ENCODE results near the gene TGM1.
A peak's percentile ranks its signal among the peaks of the same experiment; 100 is the strongest.

Gene TGM1

DNA sequence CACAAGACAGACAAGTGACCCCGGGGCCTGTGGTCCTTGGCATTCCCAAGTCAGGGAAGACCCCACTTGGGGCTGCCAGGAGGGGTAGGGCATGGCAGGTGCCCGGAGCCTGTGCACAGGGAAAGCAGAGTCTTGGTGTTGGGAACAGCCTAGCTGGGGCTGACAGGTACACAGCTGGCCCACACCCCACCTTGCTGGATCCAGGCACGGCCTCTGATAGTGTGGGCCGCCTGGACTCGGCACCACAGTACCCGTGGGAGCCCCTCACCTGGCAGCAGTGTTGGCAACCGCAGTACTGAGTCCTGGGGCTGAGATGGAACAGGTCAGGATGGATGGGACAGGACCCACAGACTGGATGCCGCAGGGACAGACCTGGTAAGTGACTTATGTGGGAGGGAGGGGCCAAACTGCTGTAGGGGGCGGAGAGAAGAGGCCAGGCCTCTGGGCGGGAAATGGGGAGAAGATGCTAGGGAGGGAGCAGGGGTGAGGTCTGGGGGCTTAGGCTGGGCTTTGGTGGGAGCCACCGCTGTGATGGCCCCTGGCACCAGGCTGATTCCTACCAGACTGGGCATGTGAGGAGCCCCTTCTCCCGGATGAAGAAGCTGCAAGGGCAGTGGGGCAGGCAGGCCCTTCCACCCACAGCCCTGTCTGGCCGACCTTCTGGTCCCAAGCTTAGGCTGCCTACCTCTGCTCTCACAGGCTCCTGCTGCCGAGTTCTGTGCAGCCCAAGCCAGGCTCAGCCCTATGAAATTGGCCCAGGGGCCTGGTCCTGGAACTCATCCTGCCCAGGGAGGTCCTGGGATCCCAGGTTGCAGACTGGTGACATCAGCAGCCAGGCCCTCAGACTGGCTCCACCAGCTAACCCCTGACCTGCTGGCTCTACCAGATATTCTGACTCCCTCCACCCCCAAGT is at the start of gene TGM1:
Gene TGM1 (minus strand): TSS at position 357 of the 913 bp plus-strand sequence. CDS start 825 bp downstream, outside the sequence.
- no peak for TF ChIP-seq CTCF (conservative IDR thresholded peaks at IDR 0.05; ENCODE audit: control insufficient read depth, insufficient read depth, low read depth, low read length)
- H3K4me3 ChIP-seq (ENCODE audit: control insufficient read depth, low read depth, low read length): no peak within 1 kb of the TSS
- no peak for DNase-seq (ENCODE audit: low read depth)

DNA sequence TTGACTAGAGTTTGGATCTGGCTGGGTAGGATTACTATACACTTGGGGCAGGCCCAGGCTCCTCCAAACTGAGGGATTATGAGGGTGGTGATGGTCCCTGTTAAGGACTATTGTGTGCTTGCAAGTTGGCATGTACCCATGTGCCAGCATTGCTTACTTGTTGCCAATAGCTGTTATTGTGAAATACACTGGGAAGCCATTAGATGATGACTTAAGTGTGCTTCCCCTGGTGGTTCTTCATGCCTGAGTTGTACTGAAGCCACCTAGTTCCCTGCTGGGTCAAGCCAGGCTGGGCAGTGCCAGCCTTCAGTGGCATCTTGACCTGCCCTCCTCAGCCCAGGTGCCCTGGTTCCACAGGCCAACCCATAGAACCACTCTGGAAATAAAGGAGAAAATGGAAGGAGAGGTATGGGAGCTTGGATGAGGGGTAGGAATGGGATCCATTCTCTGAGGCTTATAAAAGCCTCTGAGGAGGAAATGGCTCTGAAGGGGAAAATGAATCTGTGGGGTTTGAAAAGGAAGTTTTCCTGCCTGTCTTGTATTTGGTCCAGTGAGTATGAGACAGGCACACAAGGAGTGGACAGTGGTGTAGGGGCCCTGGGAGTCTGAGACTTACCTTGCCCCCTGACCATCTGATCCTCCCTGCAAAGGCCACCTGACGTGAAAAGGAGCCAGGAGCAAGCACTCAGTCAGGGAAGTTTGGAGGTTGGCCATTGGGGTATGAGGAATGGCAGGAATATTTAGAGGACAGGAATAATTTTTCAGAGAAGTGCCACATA is 49.0 kb upstream of the TGM1 start:
- H3K4me3 ChIP-seq (ENCODE audit: control insufficient read depth, low read depth, low read length): no peak overlapping the region
- DNase-seq (ENCODE audit: low read depth): peak; percentile 36
- no peak for TF ChIP-seq CTCF (conservative IDR thresholded peaks at IDR 0.05; ENCODE audit: control insufficient read depth, insufficient read depth, low read depth, low read length)

GRCh38 chr14:24310646-24311604 is 47.9 kb upstream of the TGM1 start, which contains the start of gene LTB4R:
LTB4R (plus strand) TSS chr14:24311502; CDS start chr14:24315652, 4,150 bp downstream.
- DNase-seq (ENCODE audit: low read depth): peak; percentile 69
- peak within 1 kb of the TSS; percentile 15 for H3K4me3 ChIP-seq (ENCODE audit: control insufficient read depth, low read depth, low read length)
- no peak for TF ChIP-seq CTCF (conservative IDR thresholded peaks at IDR 0.05; ENCODE audit: control insufficient read depth, insufficient read depth, low read depth, low read length)

DNA sequence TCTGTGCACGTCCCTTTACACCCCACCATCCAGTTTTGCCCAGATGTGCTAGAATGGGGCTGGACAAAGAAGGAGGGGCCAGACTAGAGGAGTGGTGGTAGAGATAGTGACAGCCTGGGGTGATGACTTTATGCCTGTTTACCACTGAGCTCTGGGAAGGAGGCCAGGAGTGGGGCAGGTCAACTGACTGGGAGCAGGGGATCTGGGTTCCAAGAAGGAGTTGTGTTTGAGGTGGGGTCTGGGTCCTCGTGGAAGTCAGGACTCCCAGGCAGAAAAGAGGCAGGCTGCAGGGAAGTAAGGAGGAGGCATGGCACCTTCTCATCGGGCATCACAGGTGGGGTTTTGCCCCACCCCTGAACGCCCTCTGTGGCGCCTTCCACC is 47.3 kb upstream of the TGM1 start:
- DNase-seq (ENCODE audit: low read depth): no peak
- no peak for TF ChIP-seq CTCF (conservative IDR thresholded peaks at IDR 0.05; ENCODE audit: control insufficient read depth, insufficient read depth, low read depth, low read length)
- H3K4me3 ChIP-seq (ENCODE audit: control insufficient read depth, low read depth, low read length): no peak overlapping the region

DNA sequence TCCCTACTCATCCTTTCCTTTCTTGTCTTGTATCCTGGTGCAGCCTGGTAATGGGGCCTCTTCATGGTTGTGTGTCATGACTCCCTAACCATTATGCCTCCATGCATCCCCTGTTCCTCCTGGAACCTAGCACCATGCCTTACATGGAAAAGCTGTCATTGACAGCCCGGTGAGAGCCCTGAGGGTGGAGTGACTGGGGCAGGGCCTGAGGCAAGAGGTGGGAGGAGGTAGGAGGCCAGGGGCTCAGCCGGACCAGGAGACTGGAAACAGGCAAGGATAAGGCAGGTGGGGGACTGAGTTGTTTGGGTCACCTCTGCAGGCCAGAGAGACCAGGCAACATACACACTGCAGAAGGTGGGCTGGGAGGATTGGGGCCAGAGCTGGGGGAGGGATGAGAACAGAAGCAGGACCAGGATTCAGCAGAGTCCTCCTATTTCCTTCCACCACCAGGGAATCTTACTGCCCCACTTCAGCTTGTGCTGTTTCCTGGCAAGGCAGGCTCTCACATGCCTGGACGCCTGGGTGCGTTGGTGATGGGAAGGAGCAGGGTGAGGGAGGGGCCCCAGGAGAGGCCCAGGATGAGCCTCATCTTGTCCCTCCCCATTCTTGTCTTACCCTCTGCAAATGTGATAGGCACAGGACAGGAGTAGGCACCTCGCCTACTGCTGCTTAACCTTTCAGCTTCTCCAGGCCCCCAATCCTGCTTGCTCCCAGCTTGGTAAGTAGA is 46.7 kb upstream of the TGM1 start, which contains the start of gene LTB4R2:
Gene LTB4R2 (plus strand): TSS at position 603 of the 727 bp plus-strand sequence. CDS start 525 bp downstream, outside the sequence.
- no peak for DNase-seq (ENCODE audit: low read depth)
- peak within 1 kb of the TSS; percentile 15 for H3K4me3 ChIP-seq (ENCODE audit: control insufficient read depth, low read depth, low read length)
- TF ChIP-seq CTCF (conservative IDR thresholded peaks at IDR 0.05; ENCODE audit: control insufficient read depth, insufficient read depth, low read depth, low read length): no peak

Measured in fibroblast of mammary gland (primary cell).